NOMO-1 treated with dmso at 0.1 percent for 144 hours (cell line): ENCODE results near the gene RASSF9.

Experiments
- DNase-seq: peaks from one replicate; lab custom pipeline; 2025; ENCODE audit not compliant: unreplicated experiment; lab: John Stamatoyannopoulos, UW

Gene RASSF9

GRCh38 chr12:85836197-85837090 lies at the start of gene RASSF9:
RASSF9 (minus strand) TSS chr12:85836409; CDS start chr12:85836201, 208 bp downstream.
- DNase-seq, result no peak

- no peak for DNase-seq
Measured at GRCh38 chr12:85883763-85884162, 47.6 kb upstream of the RASSF9 start.

GRCh38 chr12:85877459-85877858 lies 41.2 kb upstream of the RASSF9 start:
- no peak for DNase-seq

GRCh38 chr12:85874031-85874461 lies 37.8 kb upstream of the RASSF9 start, which contains the start of gene NTS:
NTS (plus strand) TSS chr12:85874295; CDS start chr12:85874404, 109 bp downstream.
- no peak for DNase-seq

- no peak for DNase-seq
Measured at GRCh38 chr12:85872497-85873091, 36.4 kb upstream of the RASSF9 start.

- no peak for DNase-seq
Measured at GRCh38 chr12:85866986-85867776, 31.0 kb upstream of the RASSF9 start.

GRCh38 chr12:85865890-85866289 lies 29.7 kb upstream of the RASSF9 start:
- DNase-seq, result no peak

- DNase-seq, result no peak
Measured at GRCh38 chr12:85856966-85857365, 20.8 kb upstream of the RASSF9 start.

GRCh38 chr12:85855305-85855704 lies 19.1 kb upstream of the RASSF9 start:
- no peak for DNase-seq

GRCh38 chr12:85849344-85849743 lies 13.1 kb upstream of the RASSF9 start:
- no peak for DNase-seq

GRCh38 chr12:85843606-85844310 lies 7.5 kb upstream of the RASSF9 start:
- no peak for DNase-seq

GRCh38 chr12:85835426-85836196 lies 598 bp downstream of the RASSF9 start:
- DNase-seq, result no peak

- no peak for DNase-seq
Measured at GRCh38 chr12:85834378-85834777, 1.8 kb downstream of the RASSF9 start.

GRCh38 chr12:85833579-85833978 lies 2.6 kb downstream of the RASSF9 start:
- DNase-seq, result no peak

- DNase-seq, result no peak
Measured at GRCh38 chr12:85831327-85831990, 4.8 kb downstream of the RASSF9 start.

GRCh38 chr12:85829391-85829790 lies 6.8 kb downstream of the RASSF9 start:
- DNase-seq, result no peak

GRCh38 chr12:85828576-85828975 lies 7.6 kb downstream of the RASSF9 start:
- no peak for DNase-seq

- no peak for DNase-seq
Measured at GRCh38 chr12:85825746-85826145, 10.5 kb downstream of the RASSF9 start.

- DNase-seq, result no peak
Measured at GRCh38 chr12:85823436-85824180, 12.6 kb downstream of the RASSF9 start.
